ENCODE results near the gene NFASC.

NFASC gene

DNA sequence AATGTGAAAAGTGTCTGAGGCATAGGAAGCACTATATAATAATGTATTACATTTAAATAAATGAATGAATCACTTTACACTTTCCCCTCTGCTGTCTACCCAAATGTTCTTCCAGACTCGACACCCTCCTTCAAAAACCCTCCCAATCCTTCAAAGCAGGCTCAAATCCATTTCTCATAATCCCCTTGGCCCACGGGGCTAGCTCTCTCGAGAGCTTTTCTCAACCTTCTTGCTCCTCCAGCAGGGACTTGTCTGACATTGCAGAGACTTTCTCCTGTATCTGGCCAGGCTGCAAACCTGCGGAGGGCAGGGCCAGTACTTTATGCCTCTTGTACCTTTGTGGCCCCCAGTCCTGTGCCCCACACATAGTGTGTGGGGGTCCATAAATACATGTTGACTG, 158.3 kb downstream of the NFASC start:
- Histone ChIP-seq H3K4me1 (ENCODE audit: low read length) (no peaks in the 10 kb centered on the region), H3K4me2 (ENCODE audit: low read depth, low read length) (no peak overlapping the region), H3K27me3 (replicated peaks; ENCODE audit: insufficient read depth, low read length) (peaks cover 35% of the 10 kb centered on the region), H3K79me2 (ENCODE audit: low read length) (no peaks in the 10 kb centered on the region), H3K9ac (ENCODE audit: low read length) (no peak overlapping the region), H3K4me3 (ENCODE audit: low read length) (no peak overlapping the region), H3K9me3 (replicated peaks; ENCODE audit: insufficient read depth, low read length) (no peaks in the 10 kb centered on the region), H3K36me3 (replicated peaks; ENCODE audit: insufficient read depth, low read length) (no peaks in the 10 kb centered on the region), H3K27ac (ENCODE audit: low read length) (no peak overlapping the region), H3F3A (ENCODE audit: insufficient read depth, low read length) (no peaks in the 10 kb centered on the region), H4K20me1 (ENCODE audit: insufficient read depth, low read length) (no peaks in the 10 kb centered on the region), H2AFZ (ENCODE audit: low read length) (no peak overlapping the region), H3K9me2 (replicated peaks; ENCODE audit: insufficient read depth, low read length) (no peaks in the 10 kb centered on the region)
- no peak for TF ChIP-seq EZH2phosphoT487 (IDR thresholded peaks at IDR 0.05; ENCODE audit: low read length)
- no peak for TF ChIP-seq EZH2 (optimal IDR thresholded peaks at IDR 0.05; ENCODE audit: low read depth, low read length)
- TF ChIP-seq, protein P1, sequence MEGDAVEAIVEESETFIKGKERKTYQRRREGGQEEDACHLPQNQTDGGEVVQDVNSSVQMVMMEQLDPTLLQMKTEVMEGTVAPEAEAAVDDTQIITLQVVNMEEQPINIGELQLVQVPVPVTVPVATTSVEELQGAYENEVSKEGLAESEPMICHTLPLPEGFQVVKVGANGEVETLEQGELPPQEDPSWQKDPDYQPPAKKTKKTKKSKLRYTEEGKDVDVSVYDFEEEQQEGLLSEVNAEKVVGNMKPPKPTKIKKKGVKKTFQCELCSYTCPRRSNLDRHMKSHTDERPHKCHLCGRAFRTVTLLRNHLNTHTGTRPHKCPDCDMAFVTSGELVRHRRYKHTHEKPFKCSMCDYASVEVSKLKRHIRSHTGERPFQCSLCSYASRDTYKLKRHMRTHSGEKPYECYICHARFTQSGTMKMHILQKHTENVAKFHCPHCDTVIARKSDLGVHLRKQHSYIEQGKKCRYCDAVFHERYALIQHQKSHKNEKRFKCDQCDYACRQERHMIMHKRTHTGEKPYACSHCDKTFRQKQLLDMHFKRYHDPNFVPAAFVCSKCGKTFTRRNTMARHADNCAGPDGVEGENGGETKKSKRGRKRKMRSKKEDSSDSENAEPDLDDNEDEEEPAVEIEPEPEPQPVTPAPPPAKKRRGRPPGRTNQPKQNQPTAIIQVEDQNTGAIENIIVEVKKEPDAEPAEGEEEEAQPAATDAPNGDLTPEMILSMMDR (IDR thresholded peaks at IDR 0.05; ENCODE audit: low read length): no peak
- DNase-seq: no peak

DNA sequence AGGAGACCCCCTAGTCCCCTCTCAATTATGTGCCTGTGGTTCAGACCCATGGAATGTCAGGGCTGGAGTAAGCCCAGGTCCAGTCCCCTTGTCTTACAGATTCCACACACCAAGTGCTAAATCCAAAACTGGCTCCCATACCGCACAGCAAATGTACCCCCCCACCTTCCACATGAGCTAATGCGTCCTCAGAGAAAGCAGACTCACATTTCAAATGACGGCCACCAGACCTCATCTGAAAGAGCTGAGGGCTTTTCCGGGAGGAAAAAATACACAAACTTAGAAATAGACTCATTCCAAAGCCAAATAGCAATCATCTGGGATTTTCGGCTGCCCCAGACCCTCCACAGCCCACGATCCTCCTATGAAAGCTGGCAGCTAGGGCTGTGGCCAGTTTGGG, 159.6 kb downstream of the NFASC start:
- no peaks in the 10 kb centered on the region for H3K79me2 ChIP-seq (ENCODE audit: low read length)
- no peak overlapping the region for H3K27ac ChIP-seq (ENCODE audit: low read length)
- H2AFZ ChIP-seq (ENCODE audit: low read length): no peak overlapping the region
- TF ChIP-seq, protein P1 (IDR thresholded peaks at IDR 0.05; ENCODE audit: low read length): no peak
- TF ChIP-seq EZH2 (optimal IDR thresholded peaks at IDR 0.05; ENCODE audit: low read depth, low read length): no peak
- TF ChIP-seq EZH2phosphoT487 (IDR thresholded peaks at IDR 0.05; ENCODE audit: low read length): no peak
- no peak for DNase-seq
- no peak overlapping the region for H3K9ac ChIP-seq (ENCODE audit: low read length)
- no peaks in the 10 kb centered on the region for H3K9me2 ChIP-seq (replicated peaks; ENCODE audit: insufficient read depth, low read length)
- H3K9me3 ChIP-seq (replicated peaks; ENCODE audit: insufficient read depth, low read length): no peaks in the 10 kb centered on the region
- no peaks in the 10 kb centered on the region for H3K36me3 ChIP-seq (replicated peaks; ENCODE audit: insufficient read depth, low read length)
- H3K4me2 ChIP-seq (ENCODE audit: low read depth, low read length): no peak overlapping the region
- no peak overlapping the region for H3K4me3 ChIP-seq (ENCODE audit: low read length)
- H3K27me3 ChIP-seq (replicated peaks; ENCODE audit: insufficient read depth, low read length): peaks cover 35% of the 10 kb centered on the region
- H4K20me1 ChIP-seq (ENCODE audit: insufficient read depth, low read length): no peaks in the 10 kb centered on the region
- no peaks in the 10 kb centered on the region for H3F3A ChIP-seq (ENCODE audit: insufficient read depth, low read length)
- no peaks in the 10 kb centered on the region for H3K4me1 ChIP-seq (ENCODE audit: low read length)

DNA sequence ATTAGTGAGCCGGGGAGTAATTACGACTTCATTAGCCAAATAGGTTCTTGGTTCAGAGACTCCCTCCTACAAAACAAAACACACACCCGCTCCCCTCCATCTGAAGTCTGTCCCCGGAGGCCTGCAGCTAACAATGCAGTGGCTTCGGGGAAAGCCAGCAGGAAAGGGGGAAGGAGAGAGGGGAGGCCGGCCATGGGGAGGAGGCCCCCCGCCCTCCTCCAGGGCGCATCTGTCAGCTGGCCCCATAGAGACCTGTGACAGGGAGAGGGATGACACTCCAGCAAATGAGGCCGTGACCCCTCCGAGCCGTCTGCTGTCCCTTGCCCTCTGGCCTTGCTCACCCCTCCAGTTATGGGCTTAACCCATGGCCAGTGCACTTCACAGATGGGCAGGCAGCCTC, 160.2 kb downstream of the NFASC start:
- Histone ChIP-seq H3K27me3 (replicated peaks; ENCODE audit: insufficient read depth, low read length) (peaks cover 35% of the 10 kb centered on the region), H3F3A (ENCODE audit: insufficient read depth, low read length) (no peaks in the 10 kb centered on the region), H4K20me1 (ENCODE audit: insufficient read depth, low read length) (no peaks in the 10 kb centered on the region), H3K79me2 (ENCODE audit: low read length) (no peaks in the 10 kb centered on the region), H3K9ac (ENCODE audit: low read length) (no peak overlapping the region), H3K4me1 (ENCODE audit: low read length) (no peaks in the 10 kb centered on the region), H3K27ac (ENCODE audit: low read length) (no peak overlapping the region), H3K4me3 (ENCODE audit: low read length) (no peak overlapping the region), H3K9me3 (replicated peaks; ENCODE audit: insufficient read depth, low read length) (no peaks in the 10 kb centered on the region), H3K9me2 (replicated peaks; ENCODE audit: insufficient read depth, low read length) (no peaks in the 10 kb centered on the region), H3K36me3 (replicated peaks; ENCODE audit: insufficient read depth, low read length) (no peaks in the 10 kb centered on the region), H2AFZ (ENCODE audit: low read length) (no peak overlapping the region), H3K4me2 (ENCODE audit: low read depth, low read length) (no peak overlapping the region)
- no peak for DNase-seq
- TF ChIP-seq EZH2phosphoT487 (IDR thresholded peaks at IDR 0.05; ENCODE audit: low read length) (no peak), EZH2 (optimal IDR thresholded peaks at IDR 0.05; ENCODE audit: low read depth, low read length) (no peak)
- TF ChIP-seq, protein P1 (IDR thresholded peaks at IDR 0.05; ENCODE audit: low read length): no peak

Data from MM.1S (cell line).